Measurements from ENCODE around the gene OR5T3.
"Not testable (repeated sequence)": the region's sequence is repeated elsewhere in the genome, so short reads cannot be mapped to it uniquely, and the experiment has no call there.

GRCh38 chr11:56219735-56220134 is 32.3 kb upstream of the OR5T3 start:
- TF ChIP-seq CTCF, POLR2A (IDR thresholded peaks at IDR 0.05): not testable (repeated sequence)
